HEK293 (cell line): ENCODE measurements around the gene RNF144A.

ENCODE experiments used
- CTCF ChIA-PET: fragments of 350-600 bp; formaldehyde crosslinking; extraction: SDS; loops from one replicate; lab custom pipeline; 2021; ENCODE audit warnings: antibody characterized with exemption; lab: Yijun Ruan, JAX
- POLR2A ChIA-PET: fragments of 300-600 bp; formaldehyde crosslinking; extraction: SDS; loops from one replicate; lab custom pipeline; 2020; ENCODE audit warnings: antibody characterized with exemption, inconsistent platforms; lab: Yijun Ruan, JAX
- H3K27ac ChIP-seq: fragments of 200-500 bp; sonication (Bioruptor generic); 2 replicates; pipeline ENCODE4 v1.5.1; 2014; ENCODE audit warnings: low read depth, low read length, control low read depth, inconsistent platforms; ENCODE audit errors: extremely low read depth
- H3K36me3 ChIP-seq, 2 experiments: fragments of 200-500 bp in 1 of 2; sonication (Bioruptor generic) in 1 of 2; 1 replicate in 1 of 2; 2 replicates in 1 of 2; pipeline ENCODE4 v1.5.1; 2014 to 2017; ENCODE audit warnings: inconsistent platforms in 2 of 2, low read length in 2 of 2; ENCODE audit not compliant: control insufficient read depth in 2 of 2, insufficient read depth in 1 of 2
- H3K4me1 ChIP-seq: fragments of 200-500 bp; sonication (Bioruptor generic); 2 replicates; pipeline ENCODE4 v1.5.1; 2014; ENCODE audit warnings: mild to moderate bottlenecking, low read length, inconsistent platforms; ENCODE audit not compliant: control insufficient read depth, insufficient read depth
- H3K4me3 ChIP-seq: 2 replicates; pipeline ENCODE4 v1.5.1; 2011; ENCODE audit warnings: low read depth, mild to moderate bottlenecking, control low read depth, low read length, moderate library complexity
- H3K9me3 ChIP-seq: fragments of 200-500 bp; sonication (Bioruptor generic); 2 replicates; pipeline ENCODE4 v1.5.1; 2014; ENCODE audit warnings: low read depth, low read length, inconsistent platforms; ENCODE audit not compliant: control insufficient read depth, insufficient read depth
- HOXA7 ChIP-seq: sonication (generic); formaldehyde crosslinking; IDR thresholded peaks from 2 replicates; pipeline ENCODE4 v1.8.1; 2022; ENCODE audit warnings: missing genetic modification reagents, borderline replicate concordance
- KLF9 ChIP-seq: fragments of 450-650 bp; formaldehyde crosslinking; IDR thresholded peaks from 2 replicates; pipeline ENCODE4 v1.5.1; 2016; ENCODE audit warnings: missing biosample characterization, missing genetic modification characterization, low read depth
- PRDM4 ChIP-seq: fragments of 450-650 bp; formaldehyde crosslinking; IDR thresholded peaks from 2 replicates; pipeline ENCODE4 v1.5.1; 2017; ENCODE audit warnings: missing biosample characterization, missing genetic modification characterization
- SP7 ChIP-seq: fragments of 450-650 bp; formaldehyde crosslinking; IDR thresholded peaks from 2 replicates; pipeline ENCODE4 v1.5.1; 2016; ENCODE audit warnings: missing biosample characterization, missing genetic modification characterization
- YY2 ChIP-seq: fragments of 450-650 bp; formaldehyde crosslinking; IDR thresholded peaks from 2 replicates; pipeline ENCODE4 v1.5.1; 2016; ENCODE audit warnings: missing biosample characterization, missing genetic modification characterization
- ZBTB6 ChIP-seq: fragments of 450-650 bp; formaldehyde crosslinking; IDR thresholded peaks from 2 replicates; pipeline ENCODE4 v1.5.1; 2017; ENCODE audit warnings: missing biosample characterization, missing genetic modification characterization
- ZNF174 ChIP-seq: fragments of 450-650 bp; formaldehyde crosslinking; IDR thresholded peaks from 2 replicates; pipeline ENCODE4 v1.5.0; 2017; ENCODE audit warnings: missing biosample characterization, mild to moderate bottlenecking, missing genetic modification characterization
- ZNF19 ChIP-seq: fragments of 450-650 bp; formaldehyde crosslinking; IDR thresholded peaks from 2 replicates; pipeline ENCODE4; 2016; ENCODE audit warnings: missing biosample characterization, missing genetic modification characterization, low read depth
- ZNF335 ChIP-seq: fragments of 450-650 bp; formaldehyde crosslinking; conservative IDR thresholded peaks from 2 replicates; pipeline ENCODE4 v1.5.1; 2016; ENCODE audit warnings: missing biosample characterization, missing genetic modification characterization
- ZNF629 ChIP-seq: fragments of 450-650 bp; formaldehyde crosslinking; IDR thresholded peaks from 2 replicates; pipeline ENCODE4 v1.5.1; 2017; ENCODE audit warnings: missing biosample characterization, missing genetic modification characterization
- ZSCAN16 ChIP-seq: fragments of 450-650 bp; formaldehyde crosslinking; IDR thresholded peaks from 2 replicates; pipeline ENCODE4 v1.5.1; 2016; ENCODE audit warnings: missing biosample characterization, missing genetic modification characterization
- ZSCAN5A ChIP-seq: fragments of 450-650 bp; formaldehyde crosslinking; IDR thresholded peaks from 2 replicates; pipeline ENCODE4 v1.5.1; 2016; ENCODE audit warnings: missing biosample characterization, missing genetic modification characterization
- TF ChIP-seq, protein P1 (sequence below): fragments of 450-650 bp; formaldehyde crosslinking; IDR thresholded peaks from 2 replicates; pipeline ENCODE4 v1.5.1; 2016; ENCODE audit warnings: missing biosample characterization, missing genetic modification characterization
- TF ChIP-seq, protein P2 (sequence below): fragments of 450-650 bp; formaldehyde crosslinking; IDR thresholded peaks from 2 replicates; pipeline ENCODE4 v1.5.1; 2016; ENCODE audit warnings: missing biosample characterization, missing genetic modification characterization
- TF ChIP-seq, protein P3 (sequence below): fragments of 450-650 bp; formaldehyde crosslinking; IDR thresholded peaks from 2 replicates; pipeline ENCODE4 v1.5.1; 2016; ENCODE audit warnings: missing biosample characterization, missing genetic modification characterization
- TF ChIP-seq, protein P4 (sequence below): fragments of 450-650 bp; formaldehyde crosslinking; IDR thresholded peaks from 2 replicates; pipeline ENCODE4 v1.5.1; 2016; ENCODE audit warnings: missing biosample characterization, missing genetic modification characterization

The RNF144A gene

GRCh38 chr2:7014174-7014640 is 97.0 kb downstream of the RNF144A start:
- POLR2A ChIA-PET = no interaction called here
- Histone ChIP-seq H3K4me3 (no peak overlapping the region), H3K36me3 (no peaks in the 10 kb centered on the region), H3K9me3 (no peaks in the 10 kb centered on the region), H3K27ac (no peak overlapping the region), H3K4me1 (0 out of 2 replicates have a peak, but pooled peaks cover 5% of the 10 kb centered on the region)
- CTCF ChIA-PET = interaction anchor here (0.6 to 2.7 kb wide), 19 partner anchors 9 to 1192 kb away, joined by 3 to 15 read pairs (median 3); no protein-coding TSS in a partner anchor
- TF ChIP-seq, protein P1, sequence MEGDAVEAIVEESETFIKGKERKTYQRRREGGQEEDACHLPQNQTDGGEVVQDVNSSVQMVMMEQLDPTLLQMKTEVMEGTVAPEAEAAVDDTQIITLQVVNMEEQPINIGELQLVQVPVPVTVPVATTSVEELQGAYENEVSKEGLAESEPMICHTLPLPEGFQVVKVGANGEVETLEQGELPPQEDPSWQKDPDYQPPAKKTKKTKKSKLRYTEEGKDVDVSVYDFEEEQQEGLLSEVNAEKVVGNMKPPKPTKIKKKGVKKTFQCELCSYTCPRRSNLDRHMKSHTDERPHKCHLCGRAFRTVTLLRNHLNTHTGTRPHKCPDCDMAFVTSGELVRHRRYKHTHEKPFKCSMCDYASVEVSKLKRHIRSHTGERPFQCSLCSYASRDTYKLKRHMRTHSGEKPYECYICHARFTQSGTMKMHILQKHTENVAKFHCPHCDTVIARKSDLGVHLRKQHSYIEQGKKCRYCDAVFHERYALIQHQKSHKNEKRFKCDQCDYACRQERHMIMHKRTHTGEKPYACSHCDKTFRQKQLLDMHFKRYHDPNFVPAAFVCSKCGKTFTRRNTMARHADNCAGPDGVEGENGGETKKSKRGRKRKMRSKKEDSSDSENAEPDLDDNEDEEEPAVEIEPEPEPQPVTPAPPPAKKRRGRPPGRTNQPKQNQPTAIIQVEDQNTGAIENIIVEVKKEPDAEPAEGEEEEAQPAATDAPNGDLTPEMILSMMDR (tag by site-specific recombination) = 0 out of 2 replicates have a peak, but pooled peaks have one; percentile 13
- TF ChIP-seq YY2 (tag by site-specific recombination) (no peak), ZNF629 (no peak), PRDM4 (tag by site-specific recombination) (peak; percentile 75)

DNA sequence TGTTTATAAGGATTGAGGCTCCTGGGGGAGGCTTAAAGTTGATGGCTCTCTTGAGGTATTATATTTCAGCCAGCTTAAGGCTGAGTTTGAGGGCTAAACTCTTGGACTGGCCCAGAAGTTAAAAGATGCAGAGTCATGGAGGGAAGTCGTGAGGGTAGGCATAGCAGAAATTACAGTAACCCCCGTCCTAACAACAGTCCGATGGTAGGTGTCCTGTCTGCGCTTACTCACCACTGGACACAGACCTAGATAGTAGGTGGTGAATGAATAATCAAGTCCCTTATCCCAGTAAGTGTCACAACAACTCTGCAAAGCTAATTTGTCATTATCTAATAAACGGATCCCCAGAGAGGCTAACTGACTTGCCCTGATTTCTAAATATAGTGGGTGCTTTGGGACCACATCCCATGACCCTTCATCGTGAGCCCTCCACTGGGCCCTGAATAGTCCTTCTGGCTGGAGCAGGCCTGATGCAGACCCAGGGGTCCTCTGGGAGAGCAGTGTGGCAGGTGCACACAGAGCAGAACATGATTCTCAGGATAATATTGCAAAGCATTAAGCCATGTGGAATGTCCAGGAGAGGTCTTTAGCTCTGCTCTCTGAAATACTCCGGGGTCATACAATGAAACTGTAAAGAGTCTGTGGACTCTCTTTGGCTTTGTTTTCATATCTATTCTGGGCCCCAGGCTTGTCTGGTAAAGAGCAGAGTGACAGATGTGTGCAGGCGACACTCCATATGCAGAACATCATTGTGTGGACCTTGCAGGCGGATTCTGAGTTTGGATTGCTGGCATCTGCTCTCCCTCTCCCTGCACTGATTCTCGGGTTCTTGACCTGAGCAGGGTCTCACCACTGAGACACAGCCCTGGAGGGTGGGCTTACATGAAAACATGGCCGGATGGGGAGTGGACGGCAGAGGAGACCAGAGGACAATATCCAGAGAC is 98.1 kb downstream of the RNF144A start:
- Histone ChIP-seq H3K36me3 (peaks cover 0 to 2% of the 10 kb centered on the region in 2 experiments; a peak in 1 of 3 replicates), H3K27ac (no peak overlapping the region), H3K9me3 (no peaks in the 10 kb centered on the region), H3K4me3 (no peak overlapping the region), H3K4me1 (0 out of 2 replicates have a peak, but pooled peaks cover 5% of the 10 kb centered on the region)
- POLR2A ChIA-PET = no interaction called here
- CTCF ChIA-PET = interaction anchor here (0.6 to 2.7 kb wide), 11 partner anchors 8 to 144 kb away, joined by 3 to 15 read pairs (median 4); no protein-coding TSS in a partner anchor
- TF ChIP-seq KLF9 (tag by site-specific recombination) (no peak), ZSCAN5A (tag by site-specific recombination) (no peak), ZNF19 (tag by site-specific recombination) (no peak), ZNF174 (tag by site-specific recombination) (no peak), HOXA7 (CRISPR knock-in tag) (no peak), SP7 (tag by site-specific recombination) (no peak), ZNF335 (no peak), ZSCAN16 (tag by site-specific recombination) (no peak), ZBTB6 (tag by site-specific recombination) (no peak)
- TF ChIP-seq, protein P2, sequence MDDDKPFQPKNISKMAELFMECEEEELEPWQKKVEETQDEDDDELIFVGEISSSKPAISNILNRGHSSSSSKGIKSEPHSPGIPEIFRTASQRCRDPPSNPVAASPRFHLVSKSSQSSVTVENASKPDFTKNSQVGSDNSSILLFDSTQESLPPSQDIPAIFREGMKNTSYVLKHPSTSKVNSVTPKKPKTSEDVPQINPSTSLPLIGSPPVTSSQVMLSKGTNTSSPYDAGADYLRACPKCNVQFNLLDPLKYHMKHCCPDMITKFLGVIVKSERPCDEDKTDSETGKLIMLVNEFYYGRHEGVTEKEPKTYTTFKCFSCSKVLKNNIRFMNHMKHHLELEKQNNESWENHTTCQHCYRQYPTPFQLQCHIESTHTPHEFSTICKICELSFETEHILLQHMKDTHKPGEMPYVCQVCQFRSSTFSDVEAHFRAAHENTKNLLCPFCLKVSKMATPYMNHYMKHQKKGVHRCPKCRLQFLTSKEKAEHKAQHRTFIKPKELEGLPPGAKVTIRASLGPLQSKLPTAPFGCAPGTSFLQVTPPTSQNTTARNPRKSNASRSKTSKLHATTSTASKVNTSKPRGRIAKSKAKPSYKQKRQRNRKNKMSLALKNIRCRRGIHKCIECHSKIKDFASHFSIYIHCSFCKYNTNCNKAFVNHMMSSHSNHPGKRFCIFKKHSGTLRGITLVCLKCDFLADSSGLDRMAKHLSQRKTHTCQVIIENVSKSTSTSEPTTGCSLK (tag by site-specific recombination) = no peak
- TF ChIP-seq, protein P3, sequence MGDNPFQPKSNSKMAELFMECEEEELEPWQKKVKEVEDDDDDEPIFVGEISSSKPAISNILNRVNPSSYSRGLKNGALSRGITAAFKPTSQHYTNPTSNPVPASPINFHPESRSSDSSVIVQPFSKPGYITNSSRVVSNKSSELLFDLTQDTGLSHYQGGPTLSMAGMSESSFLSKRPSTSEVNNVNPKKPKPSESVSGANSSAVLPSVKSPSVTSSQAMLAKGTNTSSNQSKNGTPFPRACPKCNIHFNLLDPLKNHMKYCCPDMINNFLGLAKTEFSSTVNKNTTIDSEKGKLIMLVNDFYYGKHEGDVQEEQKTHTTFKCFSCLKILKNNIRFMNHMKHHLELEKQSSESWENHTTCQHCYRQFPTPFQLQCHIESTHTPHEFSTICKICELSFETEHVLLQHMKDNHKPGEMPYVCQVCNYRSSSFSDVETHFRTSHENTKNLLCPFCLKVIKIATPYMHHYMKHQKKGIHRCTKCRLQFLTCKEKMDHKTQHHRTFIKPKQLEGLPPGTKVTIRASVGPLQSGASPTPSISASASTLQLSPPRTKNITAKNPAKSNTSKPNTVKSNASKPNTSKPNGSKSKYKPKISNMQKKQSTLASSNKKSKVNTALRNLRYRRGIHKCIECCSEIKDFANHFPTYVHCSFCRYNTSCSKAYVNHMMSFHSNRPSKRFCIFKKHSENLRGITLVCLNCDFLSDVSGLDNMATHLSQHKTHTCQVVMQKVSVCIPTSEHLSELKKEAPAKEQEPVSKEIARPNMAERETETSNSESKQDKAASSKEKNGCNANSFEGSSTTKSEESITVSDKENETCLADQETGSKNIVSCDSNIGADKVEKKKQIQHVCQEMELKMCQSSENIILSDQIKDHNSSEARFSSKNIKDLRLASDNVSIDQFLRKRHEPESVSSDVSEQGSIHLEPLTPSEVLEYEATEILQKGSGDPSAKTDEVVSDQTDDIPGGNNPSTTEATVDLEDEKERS (tag by site-specific recombination) = no peak
- TF ChIP-seq, protein P4, sequence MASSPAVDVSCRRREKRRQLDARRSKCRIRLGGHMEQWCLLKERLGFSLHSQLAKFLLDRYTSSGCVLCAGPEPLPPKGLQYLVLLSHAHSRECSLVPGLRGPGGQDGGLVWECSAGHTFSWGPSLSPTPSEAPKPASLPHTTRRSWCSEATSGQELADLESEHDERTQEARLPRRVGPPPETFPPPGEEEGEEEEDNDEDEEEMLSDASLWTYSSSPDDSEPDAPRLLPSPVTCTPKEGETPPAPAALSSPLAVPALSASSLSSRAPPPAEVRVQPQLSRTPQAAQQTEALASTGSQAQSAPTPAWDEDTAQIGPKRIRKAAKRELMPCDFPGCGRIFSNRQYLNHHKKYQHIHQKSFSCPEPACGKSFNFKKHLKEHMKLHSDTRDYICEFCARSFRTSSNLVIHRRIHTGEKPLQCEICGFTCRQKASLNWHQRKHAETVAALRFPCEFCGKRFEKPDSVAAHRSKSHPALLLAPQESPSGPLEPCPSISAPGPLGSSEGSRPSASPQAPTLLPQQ (tag by site-specific recombination) = no peak
